Measurements from ENCODE around the gene PTPRN2. TPM values are rescaled to one million over a fixed set of nuclear protein-coding genes. Genes with fewer than 3 reads are reported as not detected.

PTPRN2 gene
- total RNA-seq, 1 experiment from 2014 or later, result 0.11 TPM

- TF ChIP-seq, protein P1, sequence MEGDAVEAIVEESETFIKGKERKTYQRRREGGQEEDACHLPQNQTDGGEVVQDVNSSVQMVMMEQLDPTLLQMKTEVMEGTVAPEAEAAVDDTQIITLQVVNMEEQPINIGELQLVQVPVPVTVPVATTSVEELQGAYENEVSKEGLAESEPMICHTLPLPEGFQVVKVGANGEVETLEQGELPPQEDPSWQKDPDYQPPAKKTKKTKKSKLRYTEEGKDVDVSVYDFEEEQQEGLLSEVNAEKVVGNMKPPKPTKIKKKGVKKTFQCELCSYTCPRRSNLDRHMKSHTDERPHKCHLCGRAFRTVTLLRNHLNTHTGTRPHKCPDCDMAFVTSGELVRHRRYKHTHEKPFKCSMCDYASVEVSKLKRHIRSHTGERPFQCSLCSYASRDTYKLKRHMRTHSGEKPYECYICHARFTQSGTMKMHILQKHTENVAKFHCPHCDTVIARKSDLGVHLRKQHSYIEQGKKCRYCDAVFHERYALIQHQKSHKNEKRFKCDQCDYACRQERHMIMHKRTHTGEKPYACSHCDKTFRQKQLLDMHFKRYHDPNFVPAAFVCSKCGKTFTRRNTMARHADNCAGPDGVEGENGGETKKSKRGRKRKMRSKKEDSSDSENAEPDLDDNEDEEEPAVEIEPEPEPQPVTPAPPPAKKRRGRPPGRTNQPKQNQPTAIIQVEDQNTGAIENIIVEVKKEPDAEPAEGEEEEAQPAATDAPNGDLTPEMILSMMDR (conservative IDR thresholded peaks at IDR 0.05; ENCODE audit: low read depth, low read length), result no peak
- no peak for TF ChIP-seq EZH2 (IDR thresholded peaks at IDR 0.05; ENCODE audit: borderline replicate concordance, low read depth, low read length, poor library complexity, severe bottlenecking)
- Histone ChIP-seq H3K9me3 (ENCODE audit: low read depth, low read length, poor library complexity, severe bottlenecking) (peaks cover 5% of the 10 kb centered on the region), H3K4me3 (ENCODE audit: low read depth, low read length, poor library complexity, severe bottlenecking) (no peak overlapping the region), H3K27me3 (replicated peaks; ENCODE audit: insufficient read depth, low read depth, low read length, poor library complexity) (no peaks in the 10 kb centered on the region), H3K36me3 (ENCODE audit: insufficient read depth, low read length, poor library complexity, severe bottlenecking) (no peaks in the 10 kb centered on the region), H3K4me1 (ENCODE audit: insufficient read depth, low read length, poor library complexity, severe bottlenecking) (no peaks in the 10 kb centered on the region), H3K27ac (ENCODE audit: low read depth, low read length, poor library complexity, severe bottlenecking) (no peak overlapping the region)
- intact Hi-C loops (cut with micrococcal nuclease; ENCODE audit: unreplicated experiment), result no loop called here
- BruUV-seq (replicated peaks), result no TSS peak
- no peak for DNase-seq (ENCODE audit: low spot score)
- ChIA-PET POLR2A (ENCODE audit: low non-redundant PET) (no interaction called here), CTCF (no interaction called here)
Measured at GRCh38 chr7:158318511-158318913, 269.1 kb downstream of the PTPRN2 start.

- CTCF ChIA-PET, result no interaction called here
- peaks cover 15% of the 10 kb centered on the region for H3K9me3 ChIP-seq (ENCODE audit: low read depth, low read length, poor library complexity, severe bottlenecking)
- TF ChIP-seq, protein P1 (conservative IDR thresholded peaks at IDR 0.05; ENCODE audit: low read depth, low read length), result no peak
- no peak for TF ChIP-seq EZH2 (IDR thresholded peaks at IDR 0.05; ENCODE audit: borderline replicate concordance, low read depth, low read length, poor library complexity, severe bottlenecking)
- BruUV-seq (replicated peaks), result no TSS peak
- no peaks in the 10 kb centered on the region for H3K36me3 ChIP-seq (ENCODE audit: insufficient read depth, low read length, poor library complexity, severe bottlenecking)
- H3K4me3 ChIP-seq (ENCODE audit: low read depth, low read length, poor library complexity, severe bottlenecking), result no peak overlapping the region
- H3K27ac ChIP-seq (ENCODE audit: low read depth, low read length, poor library complexity, severe bottlenecking), result no peak overlapping the region
- DNase-seq (ENCODE audit: low spot score), result no peak
- intact Hi-C loops (cut with micrococcal nuclease; ENCODE audit: unreplicated experiment), result no loop called here
- no peaks in the 10 kb centered on the region for H3K4me1 ChIP-seq (ENCODE audit: insufficient read depth, low read length, poor library complexity, severe bottlenecking)
- no peaks in the 10 kb centered on the region for H3K27me3 ChIP-seq (replicated peaks; ENCODE audit: insufficient read depth, low read depth, low read length, poor library complexity)
- POLR2A ChIA-PET (ENCODE audit: low non-redundant PET), result no interaction called here
Measured at GRCh38 chr7:158317238-158318205, 270.1 kb downstream of the PTPRN2 start.

- H3K4me1 ChIP-seq (ENCODE audit: insufficient read depth, low read length, poor library complexity, severe bottlenecking), result no peaks in the 10 kb centered on the region
- H3K4me3 ChIP-seq (ENCODE audit: low read depth, low read length, poor library complexity, severe bottlenecking), result no peak overlapping the region
- BruUV-seq (replicated peaks), result no TSS peak
- CTCF ChIA-PET, result no interaction called here
- no peak overlapping the region for H3K27ac ChIP-seq (ENCODE audit: low read depth, low read length, poor library complexity, severe bottlenecking)
- H3K9me3 ChIP-seq (ENCODE audit: low read depth, low read length, poor library complexity, severe bottlenecking), result peaks cover 20% of the 10 kb centered on the region
- intact Hi-C loops (cut with micrococcal nuclease; ENCODE audit: unreplicated experiment), result no loop called here
- no peaks in the 10 kb centered on the region for H3K27me3 ChIP-seq (replicated peaks; ENCODE audit: insufficient read depth, low read depth, low read length, poor library complexity)
- no peak for DNase-seq (ENCODE audit: low spot score)
- TF ChIP-seq EZH2 (IDR thresholded peaks at IDR 0.05; ENCODE audit: borderline replicate concordance, low read depth, low read length, poor library complexity, severe bottlenecking), result no peak
- TF ChIP-seq, protein P1 (conservative IDR thresholded peaks at IDR 0.05; ENCODE audit: low read depth, low read length), result no peak
- no peaks in the 10 kb centered on the region for H3K36me3 ChIP-seq (ENCODE audit: insufficient read depth, low read length, poor library complexity, severe bottlenecking)
- POLR2A ChIA-PET (ENCODE audit: low non-redundant PET), result no interaction called here
Measured at GRCh38 chr7:158316466-158317031, 271.1 kb downstream of the PTPRN2 start.

Data from A673 (cell line).